RKO (cell line): ENCODE measurements around the gene NCAPD3.

Source experiments
- DNase-seq: peaks from one replicate; pipeline ENCODE4 v3.0.0-alpha.2; 2016; ENCODE audit warnings: low spot score

NCAPD3 gene

DNA sequence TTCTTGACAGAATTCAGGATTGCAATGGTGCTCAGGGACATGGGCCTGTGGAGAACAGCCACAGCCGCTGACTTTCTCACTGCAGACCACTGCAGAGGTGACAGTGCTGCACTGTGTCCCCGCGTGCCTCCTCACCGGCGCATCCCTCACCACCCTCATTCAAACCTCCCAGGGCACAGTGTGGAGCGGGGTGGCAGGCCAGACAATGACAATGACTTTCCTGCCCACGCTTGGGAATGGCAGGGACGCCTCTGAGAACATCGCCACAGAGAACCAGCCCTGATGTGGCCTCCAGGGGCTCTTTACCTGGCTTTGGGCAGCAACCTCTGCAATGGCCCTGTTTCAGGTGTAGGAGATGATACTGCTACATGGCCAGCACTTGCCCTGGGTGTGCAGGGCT lies 65.7 kb downstream of the NCAPD3 start:
- no peak for DNase-seq

DNA sequence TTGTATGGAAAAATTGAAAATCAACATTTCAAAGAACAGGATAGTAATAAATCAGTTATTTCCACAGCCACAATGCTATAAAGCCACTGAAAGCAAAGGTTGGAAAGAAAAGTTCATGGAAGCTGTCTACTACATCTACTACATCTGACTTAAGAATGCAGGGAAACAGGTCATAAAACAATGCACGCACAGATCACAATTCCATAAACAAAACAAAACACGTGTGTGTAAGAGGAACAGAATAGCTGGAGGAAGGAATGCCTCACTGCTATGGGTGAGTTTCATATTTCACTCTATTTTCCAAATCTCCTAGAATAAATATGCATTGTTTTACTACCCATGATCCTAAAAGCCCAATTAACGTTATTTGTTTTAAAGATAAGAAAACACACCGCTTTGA lies 66.3 kb downstream of the NCAPD3 start:
- no peak for DNase-seq

DNA sequence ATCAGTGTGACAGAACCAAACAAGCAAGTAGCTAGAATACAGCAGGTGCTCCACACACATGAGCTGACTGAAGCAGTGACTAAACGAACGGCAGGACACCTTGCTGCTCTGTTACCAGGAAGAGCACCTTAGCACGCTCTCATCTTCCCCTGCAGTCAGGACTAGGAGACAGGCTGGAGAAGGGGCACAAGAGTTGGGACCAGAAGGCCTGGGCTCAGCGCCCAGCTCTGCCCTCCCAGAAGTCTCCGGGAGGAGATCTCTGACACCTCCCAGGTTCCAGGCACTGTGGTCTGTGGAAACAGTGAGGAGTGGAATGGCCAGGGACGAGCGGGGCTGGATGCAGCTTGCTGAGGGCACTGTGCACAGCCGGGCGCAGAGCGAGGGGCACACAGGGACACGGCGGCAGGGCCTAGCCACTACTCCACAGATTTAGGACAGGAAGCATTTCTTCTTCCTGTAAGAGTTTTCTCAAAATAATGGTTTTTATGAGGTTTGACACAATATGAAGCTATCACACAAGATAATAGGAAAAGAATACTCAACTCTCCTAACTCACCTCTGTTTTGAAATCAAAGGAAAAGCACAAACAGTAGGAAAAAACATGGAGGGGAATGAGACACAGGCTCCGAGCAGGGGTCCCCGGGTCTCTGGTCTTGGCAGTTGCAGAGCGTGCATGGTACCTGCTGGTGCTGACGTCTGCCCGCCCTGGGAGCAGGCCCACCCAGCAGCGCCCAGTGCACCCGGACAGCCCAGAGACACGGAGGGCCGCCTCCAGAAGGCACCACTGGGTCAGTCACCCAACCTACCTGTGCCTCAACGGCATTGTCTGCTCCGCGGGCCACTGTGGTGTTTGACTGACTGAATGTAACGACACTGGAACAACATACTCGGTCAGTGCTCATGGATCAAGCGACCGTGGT lies 67.6 kb downstream of the NCAPD3 start:
- DNase-seq, result no peak

DNA sequence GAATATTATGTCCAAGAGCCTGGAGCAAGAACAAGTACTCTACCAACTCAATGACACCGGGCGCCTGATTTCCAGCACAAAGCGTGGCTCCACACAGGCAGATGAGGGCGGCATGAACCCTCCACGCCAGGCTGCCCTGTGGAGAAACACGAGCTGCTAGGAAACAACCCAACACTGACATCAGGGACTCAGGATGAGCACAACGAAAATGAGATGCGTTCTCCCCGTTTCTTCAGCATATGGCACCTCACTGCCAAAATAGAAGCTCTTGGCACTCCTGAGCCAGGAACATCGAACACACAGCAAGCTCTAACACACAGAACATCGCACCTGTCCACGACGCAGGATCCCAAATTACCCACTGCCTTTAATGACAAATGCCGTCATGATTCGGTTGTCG lies 68.3 kb downstream of the NCAPD3 start:
- no peak for DNase-seq

DNA sequence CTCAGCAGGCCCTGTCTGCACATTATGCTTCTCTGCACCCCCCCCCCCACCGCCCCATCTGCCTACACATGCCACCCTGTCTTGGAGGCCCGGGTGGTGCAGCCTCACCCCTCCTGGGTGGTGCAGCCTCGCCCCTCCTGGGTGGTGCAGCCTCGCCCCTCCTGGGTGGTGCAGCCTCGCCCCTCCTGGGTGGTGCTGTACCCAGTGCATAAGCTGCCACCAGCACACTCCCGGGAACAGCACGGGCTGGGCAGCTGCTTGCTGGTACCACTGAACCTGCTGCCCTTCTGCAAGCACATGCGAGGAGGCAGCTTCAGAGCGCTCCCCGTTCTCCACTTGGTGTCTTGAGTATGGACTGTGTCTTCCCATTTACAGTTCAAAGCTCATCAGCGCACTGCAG lies 69.3 kb downstream of the NCAPD3 start:
- DNase-seq, result no peak

DNA sequence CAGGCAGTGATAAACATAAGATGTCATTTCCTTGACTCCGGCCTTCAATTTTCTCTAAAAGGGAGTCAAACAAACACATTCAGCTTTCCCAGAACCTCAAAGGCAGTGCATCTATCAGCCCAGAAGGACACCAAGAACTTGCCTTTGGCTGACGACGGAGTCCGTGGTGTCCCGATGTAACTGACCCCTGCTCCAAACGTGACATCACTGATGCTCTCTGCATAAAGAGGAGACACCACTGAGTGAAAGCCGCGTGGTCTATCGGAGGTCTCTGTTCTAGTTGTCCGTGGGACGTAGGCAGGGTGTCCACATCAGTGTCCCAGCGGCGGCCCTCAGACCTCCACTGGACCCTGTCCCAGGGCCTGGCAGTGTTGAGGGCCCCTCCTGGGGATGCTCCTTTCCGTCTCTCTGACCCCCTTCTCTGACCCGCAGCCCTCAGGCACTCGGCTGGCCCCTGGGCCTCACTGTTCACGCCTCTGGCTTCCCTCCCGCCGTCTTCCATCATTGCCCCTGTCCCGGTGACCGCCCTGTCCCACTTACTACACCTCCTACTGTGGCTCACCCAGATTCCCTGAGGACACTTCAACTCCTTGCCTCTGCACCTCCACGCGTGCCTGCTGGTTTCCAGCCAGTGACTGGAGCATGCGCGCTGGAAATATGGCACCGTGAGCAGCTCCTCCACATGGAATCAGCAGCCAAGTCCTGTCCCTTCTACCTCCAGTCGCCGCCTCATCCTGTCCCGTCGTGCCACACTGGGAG lies 70.4 kb downstream of the NCAPD3 start:
- no peak for DNase-seq

DNA sequence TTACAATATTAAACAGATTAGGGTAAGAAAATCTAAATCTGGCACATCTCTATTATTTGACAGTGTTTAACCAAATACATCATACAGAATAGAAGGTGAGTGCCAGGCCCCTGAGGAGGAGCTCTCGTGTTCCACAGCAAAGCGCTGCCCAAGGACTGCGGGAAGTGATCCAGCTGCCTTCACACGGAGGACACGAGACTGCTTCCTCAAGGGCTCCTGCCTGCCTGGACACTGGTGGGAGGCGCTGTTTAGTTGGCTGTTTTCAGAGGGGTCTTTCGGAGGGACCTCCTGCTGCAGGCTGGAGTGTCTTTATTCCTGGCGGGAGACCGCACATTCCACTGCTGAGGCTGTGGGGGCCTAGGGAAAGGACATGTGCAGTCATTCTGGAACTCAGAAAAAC lies 71.1 kb downstream of the NCAPD3 start:
- DNase-seq, result no peak

DNA sequence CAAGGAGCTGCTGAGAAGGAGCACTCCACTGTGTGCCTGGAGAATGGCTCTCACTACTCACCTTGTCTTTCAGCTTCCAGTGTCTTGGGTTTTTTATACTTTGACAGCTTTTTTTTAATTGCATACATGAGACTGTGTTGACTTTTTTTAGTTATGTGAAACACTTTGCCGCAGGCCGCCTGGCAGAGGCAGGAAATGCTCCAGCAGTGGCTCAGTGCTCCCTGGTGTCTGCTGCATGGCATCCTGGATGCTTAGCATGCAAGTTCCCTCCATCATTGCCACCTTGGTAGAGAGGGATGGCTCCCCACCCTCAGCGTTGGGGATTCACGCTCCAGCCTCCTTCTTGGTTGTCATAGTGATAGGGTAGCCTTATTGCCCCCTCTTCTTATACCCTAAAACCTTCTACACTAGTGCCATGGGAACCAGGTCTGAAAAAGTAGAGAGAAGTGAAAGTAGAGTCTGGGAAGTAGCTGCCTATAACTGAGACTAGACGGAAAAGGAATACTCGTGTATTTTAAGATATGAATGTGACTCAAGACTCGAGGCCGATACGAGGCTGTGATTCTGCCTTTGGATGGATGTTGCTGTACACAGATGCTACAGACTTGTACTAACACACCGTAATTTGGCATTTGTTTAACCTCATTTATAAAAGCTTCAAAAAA lies 72.6 kb downstream of the NCAPD3 start:
- no peak for DNase-seq

DNA sequence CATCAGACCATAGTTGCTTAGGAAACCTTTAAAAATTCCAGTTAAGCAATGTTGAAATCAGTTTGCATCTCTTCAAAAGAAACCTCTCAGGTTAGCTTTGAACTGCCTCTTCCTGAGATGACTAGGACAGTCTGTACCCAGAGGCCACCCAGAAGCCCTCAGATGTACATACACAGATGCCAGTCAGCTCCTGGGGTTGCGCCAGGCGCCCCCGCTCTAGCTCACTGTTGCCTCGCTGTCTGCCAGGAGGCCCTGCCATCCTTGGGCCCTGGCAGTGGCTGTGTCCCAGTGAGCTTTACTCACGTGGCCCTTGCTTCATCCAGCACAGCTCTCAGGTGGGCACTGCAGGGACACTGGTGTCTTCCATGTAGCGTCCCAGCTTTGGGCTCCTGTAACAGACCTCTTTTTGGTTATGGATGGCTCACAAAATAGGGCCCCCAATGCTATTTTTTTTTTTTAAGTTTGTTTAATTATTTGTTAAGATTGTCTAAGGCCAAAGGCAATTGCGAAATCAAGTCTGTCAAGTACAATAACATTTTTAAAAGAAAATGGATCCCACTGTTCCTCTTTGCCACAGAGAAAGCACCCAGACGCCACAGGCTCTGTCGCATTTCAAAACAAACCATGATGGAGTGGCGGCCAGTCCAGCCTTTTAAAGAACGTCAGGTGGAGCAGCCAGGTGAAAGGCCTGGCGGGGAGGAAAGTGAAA lies 73.4 kb downstream of the NCAPD3 start:
- no peak for DNase-seq

DNA sequence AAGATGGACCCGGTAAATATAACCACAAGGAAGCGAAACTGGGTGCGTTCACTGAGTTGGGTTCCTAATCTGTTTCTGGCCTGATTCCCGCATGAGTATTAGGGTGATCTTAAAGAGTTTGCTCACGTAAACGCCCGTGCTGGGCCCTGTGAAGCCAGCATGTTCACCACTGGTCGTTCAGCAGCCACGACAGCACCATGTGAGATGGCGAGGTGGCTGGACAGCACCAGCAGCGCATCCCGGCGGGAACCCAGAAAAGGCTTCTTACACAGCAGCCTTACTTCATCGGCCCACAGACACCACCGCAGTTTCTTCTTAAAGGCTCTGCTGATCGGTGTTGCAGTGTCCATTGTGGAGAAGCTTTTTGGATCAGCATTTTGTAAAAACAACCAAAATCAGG lies 74.4 kb downstream of the NCAPD3 start:
- no peak for DNase-seq

DNA sequence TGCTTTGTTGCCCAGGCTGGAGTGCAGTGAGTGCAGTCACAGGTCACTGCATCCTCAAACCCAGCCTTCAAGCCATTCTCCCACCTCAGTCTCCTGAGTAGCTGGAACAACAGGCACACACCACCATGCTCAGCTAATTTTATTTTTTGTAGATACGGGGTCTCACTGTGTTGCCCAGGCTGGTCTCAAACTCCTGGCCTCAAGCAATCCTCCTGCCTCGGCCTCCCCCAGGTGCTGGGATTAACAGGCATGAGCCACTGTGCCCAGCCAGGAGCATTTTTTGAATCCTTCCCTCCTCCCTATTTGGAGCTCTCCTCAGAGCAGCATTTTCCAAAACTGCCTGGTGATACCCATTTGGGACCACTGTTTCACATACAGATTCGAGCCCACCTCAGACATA lies 77.2 kb downstream of the NCAPD3 start:
- no peak for DNase-seq

DNA sequence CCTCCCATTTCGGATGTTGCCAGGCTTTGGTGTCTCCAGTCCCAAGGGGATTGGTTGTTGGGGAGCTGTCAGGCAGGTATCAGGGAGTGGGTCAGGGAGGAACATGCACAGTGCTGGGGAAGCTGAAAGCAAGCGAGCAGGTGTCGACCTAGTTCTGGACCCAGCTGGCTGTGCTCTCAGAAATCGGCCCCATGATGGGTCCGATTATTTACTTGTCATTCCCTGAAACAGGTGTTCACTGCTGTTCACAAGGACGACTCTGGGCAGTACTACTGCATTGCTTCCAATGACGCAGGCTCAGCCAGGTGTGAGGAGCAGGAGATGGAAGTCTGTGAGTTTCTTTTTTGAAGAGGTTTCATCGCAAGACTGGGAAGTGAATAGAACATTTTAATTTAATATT lies 78.1 kb downstream of the NCAPD3 start:
- DNase-seq, result no peak

DNA sequence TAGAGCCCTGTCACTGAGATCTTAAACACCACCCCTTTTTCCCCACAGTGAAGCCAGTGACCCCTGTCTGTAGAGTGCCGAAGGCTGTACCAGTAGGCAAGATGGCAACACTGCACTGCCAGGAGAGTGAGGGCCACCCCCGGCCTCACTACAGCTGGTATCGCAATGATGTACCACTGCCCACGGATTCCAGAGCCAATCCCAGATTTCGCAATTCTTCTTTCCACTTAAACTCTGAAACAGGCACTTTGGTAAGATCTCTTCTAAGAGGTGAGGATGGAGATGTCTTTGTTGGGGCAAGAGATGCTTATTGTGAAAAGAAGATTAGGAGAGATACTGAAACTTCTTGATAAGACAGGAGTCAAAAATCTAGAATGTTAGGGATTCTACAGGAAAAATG lies 79.0 kb downstream of the NCAPD3 start:
- DNase-seq, result no peak

DNA sequence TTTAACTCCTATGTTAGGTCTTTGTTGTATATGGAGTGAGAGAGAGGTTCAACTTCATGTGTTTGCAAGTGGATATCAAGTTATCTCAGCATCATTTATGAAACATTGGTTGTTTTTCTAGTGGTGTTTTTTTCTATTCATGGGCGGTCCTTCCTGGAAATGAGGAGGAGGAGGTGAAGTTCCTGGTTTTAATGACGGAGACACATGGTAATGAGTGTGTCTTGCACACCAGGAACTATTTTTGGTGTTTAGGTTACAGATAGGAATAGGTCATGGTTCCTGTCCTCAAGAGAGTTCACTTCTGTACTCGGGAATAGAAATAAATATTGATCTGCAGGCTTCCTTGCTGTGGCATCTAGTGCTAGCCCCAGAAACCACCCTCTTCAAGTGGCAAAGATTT lies 80.0 kb downstream of the NCAPD3 start:
- DNase-seq, result no peak

DNA sequence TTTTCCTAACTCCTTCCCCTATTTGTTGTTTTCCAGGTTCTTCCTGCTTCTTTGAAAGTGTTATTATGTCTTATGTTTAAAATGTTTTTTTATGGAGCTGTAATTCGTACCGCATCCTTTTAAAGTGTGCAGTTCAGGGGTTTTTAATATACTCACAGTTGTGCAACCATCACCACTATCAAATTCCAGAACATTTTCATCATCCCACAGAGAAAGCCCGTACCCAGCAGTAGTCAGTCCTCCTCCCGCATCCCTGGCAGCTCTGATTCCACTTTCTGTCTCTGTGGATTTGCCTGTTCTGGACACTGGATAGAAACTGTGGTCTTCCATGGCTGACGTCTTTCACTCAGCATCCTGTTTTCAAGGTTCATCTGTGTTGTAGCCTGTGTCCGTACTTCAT lies 81.2 kb downstream of the NCAPD3 start:
- no peak for DNase-seq

DNA sequence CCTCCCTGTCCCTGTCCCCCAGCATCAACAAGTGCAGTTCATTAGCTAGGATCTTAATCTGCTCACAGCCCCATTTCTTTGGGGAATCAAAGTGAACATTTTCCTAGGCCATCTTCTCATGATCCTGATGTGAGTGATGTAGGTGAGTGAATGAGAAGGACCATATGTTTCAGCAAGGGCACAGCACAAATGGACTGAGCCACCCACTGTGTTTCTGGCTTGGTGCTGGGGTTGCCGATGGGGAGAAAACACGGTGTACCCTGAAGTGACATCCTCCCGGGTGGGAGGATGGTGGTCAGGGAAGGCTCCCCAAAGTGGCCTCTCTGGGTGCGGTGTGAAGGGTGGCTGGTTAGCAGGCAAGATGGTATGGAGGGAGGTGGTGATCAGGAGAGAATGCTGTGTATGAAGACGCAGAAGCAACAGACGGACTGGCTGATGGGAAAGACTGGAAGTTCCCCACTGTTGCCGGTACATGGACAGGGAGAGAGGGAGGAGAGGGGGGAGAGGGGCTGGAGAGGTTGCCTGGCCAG lies 82.7 kb downstream of the NCAPD3 start:
- DNase-seq, result no peak

DNA sequence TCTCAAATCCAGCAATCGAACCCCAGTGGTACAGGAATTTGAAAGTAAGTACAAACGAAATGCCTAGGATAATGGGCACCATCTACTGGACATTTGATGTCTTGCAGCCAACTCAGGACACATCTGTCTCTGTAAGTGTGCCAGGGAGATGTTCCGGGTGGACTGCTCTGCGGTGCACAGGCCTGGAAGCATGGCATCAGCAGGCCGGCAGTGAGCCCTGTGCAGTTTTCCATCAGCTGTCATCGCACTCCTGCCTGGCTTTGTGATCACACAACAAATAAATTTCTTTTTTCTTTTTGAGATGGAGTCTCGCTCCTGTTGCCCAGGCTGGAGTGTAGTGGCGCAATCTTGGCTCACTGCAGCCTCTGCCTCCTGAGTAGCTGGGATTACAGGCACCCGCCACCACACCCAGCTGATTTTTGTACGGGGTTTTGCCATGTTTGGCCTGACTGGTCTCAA lies 83.9 kb downstream of the NCAPD3 start:
- DNase-seq, result peak; percentile 78

DNA sequence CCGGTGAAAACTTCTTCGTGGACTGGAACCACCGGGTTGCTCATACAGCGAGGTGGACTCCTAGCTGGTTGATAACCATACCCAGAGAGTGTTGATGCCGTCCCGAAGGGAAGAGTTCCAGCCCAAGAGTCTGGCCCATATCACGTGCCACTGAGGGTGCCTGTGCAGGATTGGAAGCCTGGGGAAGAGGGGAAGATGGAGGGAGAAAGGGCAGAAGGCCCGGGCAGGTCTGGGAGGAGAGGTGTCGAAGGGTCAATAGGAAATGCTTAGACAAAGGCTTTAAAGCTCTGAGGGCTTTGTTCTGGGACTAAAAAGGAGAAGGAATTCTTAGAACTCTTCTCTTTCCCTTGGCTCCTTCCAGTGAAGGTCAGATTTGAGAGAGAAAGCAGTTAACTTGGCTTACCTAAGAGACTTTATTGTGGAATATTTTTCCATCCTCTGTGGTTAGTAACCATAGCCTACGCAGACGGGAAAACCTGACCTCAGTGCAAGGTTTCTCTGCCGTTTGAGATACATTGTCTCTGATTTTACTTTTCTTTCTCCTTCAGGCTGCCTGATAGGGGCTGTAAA lies 84.4 kb downstream of the NCAPD3 start:
- DNase-seq, result no peak

DNA sequence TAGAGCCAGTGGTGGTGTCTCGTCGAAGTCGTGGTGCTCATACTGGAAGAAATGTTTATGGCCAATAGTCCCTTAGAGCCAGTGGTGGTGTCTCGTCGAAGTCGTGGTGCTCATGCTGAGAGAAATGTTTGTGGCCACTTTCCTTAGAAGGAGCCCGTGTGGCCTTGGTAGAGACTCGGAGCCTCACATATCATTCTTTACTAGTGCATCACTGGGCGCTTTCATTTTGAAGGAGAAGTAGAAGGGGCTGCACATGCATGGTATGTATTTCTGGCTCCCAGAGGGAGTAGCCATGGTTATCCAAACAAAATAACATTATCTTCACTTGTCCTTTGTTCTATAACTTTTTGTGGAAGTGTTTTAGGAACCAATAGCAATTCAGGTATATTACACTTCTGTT lies 85.4 kb downstream of the NCAPD3 start:
- no peak for DNase-seq

DNA sequence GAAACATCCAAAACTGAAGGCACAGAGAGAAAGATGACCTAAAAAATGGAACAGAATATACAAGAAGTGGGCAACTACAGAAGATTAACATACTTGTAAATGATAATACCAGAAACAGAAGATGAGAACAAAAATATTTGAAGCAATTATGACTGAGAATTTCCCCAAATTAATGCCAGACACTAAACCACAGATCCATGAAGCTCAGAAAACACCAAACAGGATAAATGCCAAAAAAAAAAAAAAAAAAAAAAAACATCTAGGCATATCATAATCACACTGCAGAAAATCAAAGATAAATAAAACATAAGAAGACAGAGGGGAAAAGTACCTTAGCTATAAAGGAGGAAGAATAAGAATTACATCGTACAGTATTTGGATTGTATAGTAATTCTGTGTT lies 89.6 kb downstream of the NCAPD3 start:
- no peak for DNase-seq

DNA sequence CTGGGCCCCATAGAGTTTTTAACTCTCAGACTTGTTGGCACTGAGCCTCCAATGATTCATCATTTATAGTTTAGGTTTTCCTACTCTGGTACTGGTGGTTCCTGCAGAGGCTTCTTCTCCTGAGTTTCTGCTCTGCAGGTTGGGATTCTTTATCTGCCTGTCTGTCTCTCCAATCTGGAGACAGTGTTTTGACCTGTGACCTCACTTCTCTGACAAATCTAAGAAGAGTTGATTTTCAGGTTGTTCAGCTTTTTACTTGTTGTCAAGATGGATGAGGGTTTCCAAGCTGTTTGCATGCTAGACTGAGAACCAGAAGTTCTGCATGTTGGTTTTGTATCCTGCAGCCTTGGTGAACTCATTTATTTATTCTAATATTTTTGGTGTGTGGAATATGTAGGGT lies 91.0 kb downstream of the NCAPD3 start:
- DNase-seq, result no peak
